SK-N-MC (cell line): ENCODE measurements around the gene PDP2.

Experiments
- EZH2 ChIP-seq: fragments of 200-600 bp; sonication (generic); IDR thresholded peaks from one replicate; pipeline ENCODE4 v1.6.1; 2017; ENCODE audit warnings: antibody characterized with exemption
- POLR2AphosphoS5 ChIP-seq: IDR thresholded peaks from 2 replicates; pipeline ENCODE4 v1.6.1; 2012; ENCODE audit warnings: mild to moderate bottlenecking, low read depth, low read length, borderline replicate concordance

DNA sequence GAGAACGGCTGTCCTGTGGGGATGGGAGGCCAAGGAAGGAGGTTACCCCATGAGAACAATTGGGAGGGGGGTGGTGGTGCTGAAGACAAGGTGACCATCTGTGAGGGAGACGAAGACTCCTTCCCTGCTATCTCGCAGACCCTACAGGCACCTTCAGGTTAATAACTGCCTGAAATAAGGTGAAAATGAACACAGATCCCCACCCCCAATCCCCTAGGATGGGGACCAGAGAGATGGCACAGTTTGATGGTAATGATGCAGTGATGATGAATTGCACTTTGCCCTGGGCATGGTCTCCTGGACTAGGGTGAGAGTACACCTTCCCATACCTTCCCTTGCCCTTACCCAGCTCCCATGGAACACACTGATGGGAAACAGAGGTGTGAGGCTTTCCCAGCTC, 48.1 kb upstream of the PDP2 start:
- no peak for TF ChIP-seq POLR2AphosphoS5
- TF ChIP-seq EZH2 = no peak
